Activated T-cell treated with anti-CD3 and anti-CD28 coated beads, Interleukin-2, amount 50 U/mL, for 24 hours (primary cell): ENCODE data around the gene ABCC8.

Source experiments
- DNase-seq: peaks from one replicate; pipeline ENCODE4 v3.0.0-alpha.2; 2020
- H3K27ac Mint-ChIP-seq: 2 replicates; pipeline ENCODE4 v1.8.0; 2020; ENCODE audit warnings: mild to moderate bottlenecking, mixed read lengths
- H3K27me3 Mint-ChIP-seq: 2 replicates; pipeline ENCODE4 v1.8.0; 2020; ENCODE audit warnings: mixed read lengths
- H3K36me3 Mint-ChIP-seq: 2 replicates; pipeline ENCODE4 v1.8.0; 2020; ENCODE audit warnings: low read depth, mixed read lengths
- H3K4me1 Mint-ChIP-seq: 2 replicates; pipeline ENCODE4 v1.8.0; 2020; ENCODE audit warnings: low read depth, mixed read lengths
- H3K4me3 Mint-ChIP-seq: 2 replicates; pipeline ENCODE4 v1.8.0; 2020; ENCODE audit warnings: mild to moderate bottlenecking, moderate library complexity, mixed read lengths
- H3K9me3 Mint-ChIP-seq: 2 replicates; pipeline ENCODE4 v1.8.0; 2020; ENCODE audit warnings: mixed read lengths

ABCC8 gene

GRCh38 chr11:17511571-17511970, 34.9 kb upstream of the ABCC8 start:
- H3K9me3 Mint-ChIP-seq: no peaks in the 10 kb centered on the region
- no peak for DNase-seq
- H3K4me1 Mint-ChIP-seq: no peaks in the 10 kb centered on the region
- H3K4me3 Mint-ChIP-seq: no peak overlapping the region
- no peak overlapping the region for H3K27ac Mint-ChIP-seq
- peaks cover 14% of the 10 kb centered on the region for H3K27me3 Mint-ChIP-seq
- H3K36me3 Mint-ChIP-seq: no peaks in the 10 kb centered on the region

GRCh38 chr11:17510507-17511206, 34.0 kb upstream of the ABCC8 start:
- Mint-ChIP-seq H3K4me3 (no peak overlapping the region), H3K27ac (no peak overlapping the region), H3K9me3 (no peaks in the 10 kb centered on the region), H3K4me1 (no peaks in the 10 kb centered on the region), H3K36me3 (no peaks in the 10 kb centered on the region), H3K27me3 (peaks cover 12% of the 10 kb centered on the region)
- no peak for DNase-seq

- Mint-ChIP-seq H3K36me3 (no peaks in the 10 kb centered on the region), H3K4me1 (no peaks in the 10 kb centered on the region), H3K4me3 (no peak overlapping the region), H3K27me3 (peaks cover 18% of the 10 kb centered on the region), H3K27ac (no peak overlapping the region), H3K9me3 (no peaks in the 10 kb centered on the region)
- no peak for DNase-seq
Measured at GRCh38 chr11:17508791-17509190, 32.1 kb upstream of the ABCC8 start.

- no peak overlapping the region for H3K27ac Mint-ChIP-seq
- H3K27me3 Mint-ChIP-seq: peaks cover 18% of the 10 kb centered on the region
- no peak for DNase-seq
- H3K4me3 Mint-ChIP-seq: no peak overlapping the region
- no peaks in the 10 kb centered on the region for H3K9me3 Mint-ChIP-seq
- H3K36me3 Mint-ChIP-seq: no peaks in the 10 kb centered on the region
- H3K4me1 Mint-ChIP-seq: no peaks in the 10 kb centered on the region
Measured at GRCh38 chr11:17508306-17508705, 31.7 kb upstream of the ABCC8 start.

- Mint-ChIP-seq H3K27me3 (peaks cover 16% of the 10 kb centered on the region), H3K27ac (no peak overlapping the region), H3K4me1 (no peaks in the 10 kb centered on the region), H3K4me3 (no peak overlapping the region), H3K36me3 (no peaks in the 10 kb centered on the region), H3K9me3 (no peaks in the 10 kb centered on the region)
- no peak for DNase-seq
Measured at GRCh38 chr11:17507773-17508172, 31.1 kb upstream of the ABCC8 start.

- H3K9me3 Mint-ChIP-seq: no peaks in the 10 kb centered on the region
- H3K36me3 Mint-ChIP-seq: no peaks in the 10 kb centered on the region
- H3K27ac Mint-ChIP-seq: no peak overlapping the region
- peaks cover 16% of the 10 kb centered on the region for H3K27me3 Mint-ChIP-seq
- no peak for DNase-seq
- H3K4me3 Mint-ChIP-seq: no peak overlapping the region
- no peaks in the 10 kb centered on the region for H3K4me1 Mint-ChIP-seq
Measured at GRCh38 chr11:17506942-17507341, 30.3 kb upstream of the ABCC8 start.

GRCh38 chr11:17506314-17506713, 29.7 kb upstream of the ABCC8 start:
- H3K27ac Mint-ChIP-seq: no peak overlapping the region
- no peaks in the 10 kb centered on the region for H3K9me3 Mint-ChIP-seq
- H3K36me3 Mint-ChIP-seq: no peaks in the 10 kb centered on the region

GRCh38 chr11:17505146-17505545, 28.5 kb upstream of the ABCC8 start:
- Mint-ChIP-seq H3K9me3 (no peaks in the 10 kb centered on the region), H3K27me3 (peaks cover 16% of the 10 kb centered on the region), H3K27ac (no peak overlapping the region), H3K36me3 (no peaks in the 10 kb centered on the region), H3K4me3 (no peak overlapping the region), H3K4me1 (no peaks in the 10 kb centered on the region)
- DNase-seq: no peak

More at GRCh38 chr11:17506314-17506713, 29.7 kb upstream of the ABCC8 start:
- no peak overlapping the region for H3K4me3 Mint-ChIP-seq
- no peak for DNase-seq
- no peaks in the 10 kb centered on the region for H3K4me1 Mint-ChIP-seq
- H3K27me3 Mint-ChIP-seq: peaks cover 16% of the 10 kb centered on the region

- peak; percentile 86 for DNase-seq
- Mint-ChIP-seq H3K36me3 (no peaks in the 10 kb centered on the region), H3K4me3 (no peak overlapping the region), H3K27me3 (peaks cover 16% of the 10 kb centered on the region), H3K9me3 (no peaks in the 10 kb centered on the region), H3K27ac (no peak overlapping the region), H3K4me1 (no peaks in the 10 kb centered on the region)
Measured at GRCh38 chr11:17504330-17505107, 27.9 kb upstream of the ABCC8 start.

- DNase-seq: no peak
- H3K27ac Mint-ChIP-seq: no peak overlapping the region
- H3K9me3 Mint-ChIP-seq: no peaks in the 10 kb centered on the region
- H3K4me1 Mint-ChIP-seq: no peaks in the 10 kb centered on the region
- H3K36me3 Mint-ChIP-seq: no peaks in the 10 kb centered on the region
- peaks cover 9% of the 10 kb centered on the region for H3K27me3 Mint-ChIP-seq
- no peak overlapping the region for H3K4me3 Mint-ChIP-seq
Measured at GRCh38 chr11:17502630-17503029, 26.0 kb upstream of the ABCC8 start.

GRCh38 chr11:17500673-17501072, 24.0 kb upstream of the ABCC8 start:
- H3K36me3 Mint-ChIP-seq: no peaks in the 10 kb centered on the region
- H3K4me1 Mint-ChIP-seq: no peaks in the 10 kb centered on the region
- no peaks in the 10 kb centered on the region for H3K9me3 Mint-ChIP-seq
- no peak for DNase-seq
- H3K27me3 Mint-ChIP-seq: peaks cover 7% of the 10 kb centered on the region
- no peak overlapping the region for H3K27ac Mint-ChIP-seq
- H3K4me3 Mint-ChIP-seq: no peak overlapping the region

- no peak for DNase-seq
- Mint-ChIP-seq H3K4me1 (no peaks in the 10 kb centered on the region), H3K36me3 (no peaks in the 10 kb centered on the region), H3K27me3 (no peaks in the 10 kb centered on the region), H3K9me3 (no peaks in the 10 kb centered on the region), H3K27ac (no peak overlapping the region), H3K4me3 (no peak overlapping the region)
Measured at GRCh38 chr11:17498475-17498874, 21.8 kb upstream of the ABCC8 start.

- Mint-ChIP-seq H3K9me3 (no peaks in the 10 kb centered on the region), H3K27ac (no peak overlapping the region), H3K4me3 (no peak overlapping the region), H3K36me3 (no peaks in the 10 kb centered on the region), H3K4me1 (no peaks in the 10 kb centered on the region), H3K27me3 (no peaks in the 10 kb centered on the region)
- no peak for DNase-seq
Measured at GRCh38 chr11:17498058-17498457, 21.4 kb upstream of the ABCC8 start.

GRCh38 chr11:17496406-17496805, 19.8 kb upstream of the ABCC8 start:
- Mint-ChIP-seq H3K4me1 (no peaks in the 10 kb centered on the region), H3K27me3 (no peaks in the 10 kb centered on the region), H3K36me3 (no peaks in the 10 kb centered on the region), H3K4me3 (no peak overlapping the region), H3K9me3 (no peaks in the 10 kb centered on the region), H3K27ac (no peak overlapping the region)
- DNase-seq: no peak

- DNase-seq: no peak
- Mint-ChIP-seq H3K4me1 (no peaks in the 10 kb centered on the region), H3K36me3 (no peaks in the 10 kb centered on the region), H3K9me3 (no peaks in the 10 kb centered on the region), H3K27me3 (peaks cover 4% of the 10 kb centered on the region), H3K4me3 (no peak overlapping the region), H3K27ac (no peak overlapping the region)
Measured at GRCh38 chr11:17494019-17494418, 17.4 kb upstream of the ABCC8 start.
